ENCODE results near the gene CALCOCO1.

Gene CALCOCO1

GRCh38 chr12:53686436-53686835, 40.8 kb downstream of the CALCOCO1 start:
- Histone ChIP-seq H4K20me1 (ENCODE audit: insufficient read depth, low read length, poor library complexity, severe bottlenecking) (no peaks in the 10 kb centered on the region), H3K27me3 (ENCODE audit: insufficient read depth, low read length, poor library complexity, severe bottlenecking) (no peaks in the 10 kb centered on the region), H3K4me1 (ENCODE audit: insufficient read depth, low read length, poor library complexity, severe bottlenecking) (no peaks in the 10 kb centered on the region), H3K9ac (ENCODE audit: low read depth, low read length, poor library complexity, severe bottlenecking) (no peak overlapping the region), H3F3A (ENCODE audit: low read depth) (no peaks in the 10 kb centered on the region), H3K9me3 (ENCODE audit: insufficient read depth, low read depth, low read length) (no peaks in the 10 kb centered on the region), H3K4me2 (ENCODE audit: low read depth, low read length, poor library complexity, severe bottlenecking) (no peak overlapping the region), H3K79me2 (ENCODE audit: insufficient read depth, low read length) (no peaks in the 10 kb centered on the region), H2AFZ (ENCODE audit: low read length) (no peak overlapping the region), H3K9me2 (replicated peaks; ENCODE audit: low read depth, low read length) (no peaks in the 10 kb centered on the region), H3K4me3 (ENCODE audit: low read length, poor library complexity, severe bottlenecking) (no peak overlapping the region), H3K36me3 (ENCODE audit: insufficient read depth, low read length) (no peaks in the 10 kb centered on the region)
- no peak for TF ChIP-seq EZH2phosphoT487 (IDR thresholded peaks at IDR 0.05; ENCODE audit: borderline replicate concordance)
- TF ChIP-seq, protein P1, sequence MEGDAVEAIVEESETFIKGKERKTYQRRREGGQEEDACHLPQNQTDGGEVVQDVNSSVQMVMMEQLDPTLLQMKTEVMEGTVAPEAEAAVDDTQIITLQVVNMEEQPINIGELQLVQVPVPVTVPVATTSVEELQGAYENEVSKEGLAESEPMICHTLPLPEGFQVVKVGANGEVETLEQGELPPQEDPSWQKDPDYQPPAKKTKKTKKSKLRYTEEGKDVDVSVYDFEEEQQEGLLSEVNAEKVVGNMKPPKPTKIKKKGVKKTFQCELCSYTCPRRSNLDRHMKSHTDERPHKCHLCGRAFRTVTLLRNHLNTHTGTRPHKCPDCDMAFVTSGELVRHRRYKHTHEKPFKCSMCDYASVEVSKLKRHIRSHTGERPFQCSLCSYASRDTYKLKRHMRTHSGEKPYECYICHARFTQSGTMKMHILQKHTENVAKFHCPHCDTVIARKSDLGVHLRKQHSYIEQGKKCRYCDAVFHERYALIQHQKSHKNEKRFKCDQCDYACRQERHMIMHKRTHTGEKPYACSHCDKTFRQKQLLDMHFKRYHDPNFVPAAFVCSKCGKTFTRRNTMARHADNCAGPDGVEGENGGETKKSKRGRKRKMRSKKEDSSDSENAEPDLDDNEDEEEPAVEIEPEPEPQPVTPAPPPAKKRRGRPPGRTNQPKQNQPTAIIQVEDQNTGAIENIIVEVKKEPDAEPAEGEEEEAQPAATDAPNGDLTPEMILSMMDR (conservative IDR thresholded peaks at IDR 0.05; ENCODE audit: low read length), result no peak

- Histone ChIP-seq H3K9ac (ENCODE audit: low read depth, low read length, poor library complexity, severe bottlenecking) (no peak overlapping the region), H3K9me3 (ENCODE audit: insufficient read depth, low read depth, low read length) (no peaks in the 10 kb centered on the region), H3K4me2 (ENCODE audit: low read depth, low read length, poor library complexity, severe bottlenecking) (no peak overlapping the region), H3K4me3 (ENCODE audit: low read length, poor library complexity, severe bottlenecking) (no peak overlapping the region), H3F3A (ENCODE audit: low read depth) (no peaks in the 10 kb centered on the region), H2AFZ (ENCODE audit: low read length) (no peak overlapping the region), H3K27me3 (ENCODE audit: insufficient read depth, low read length, poor library complexity, severe bottlenecking) (no peaks in the 10 kb centered on the region), H4K20me1 (ENCODE audit: insufficient read depth, low read length, poor library complexity, severe bottlenecking) (no peaks in the 10 kb centered on the region), H3K79me2 (ENCODE audit: insufficient read depth, low read length) (no peaks in the 10 kb centered on the region), H3K9me2 (replicated peaks; ENCODE audit: low read depth, low read length) (no peaks in the 10 kb centered on the region), H3K4me1 (ENCODE audit: insufficient read depth, low read length, poor library complexity, severe bottlenecking) (no peaks in the 10 kb centered on the region), H3K36me3 (ENCODE audit: insufficient read depth, low read length) (no peaks in the 10 kb centered on the region)
- no peak for TF ChIP-seq EZH2phosphoT487 (IDR thresholded peaks at IDR 0.05; ENCODE audit: borderline replicate concordance)
- TF ChIP-seq, protein P1 (conservative IDR thresholded peaks at IDR 0.05; ENCODE audit: low read length), result no peak
Observed at GRCh38 chr12:53684654-53685220, 42.5 kb downstream of the CALCOCO1 start.

DNA sequence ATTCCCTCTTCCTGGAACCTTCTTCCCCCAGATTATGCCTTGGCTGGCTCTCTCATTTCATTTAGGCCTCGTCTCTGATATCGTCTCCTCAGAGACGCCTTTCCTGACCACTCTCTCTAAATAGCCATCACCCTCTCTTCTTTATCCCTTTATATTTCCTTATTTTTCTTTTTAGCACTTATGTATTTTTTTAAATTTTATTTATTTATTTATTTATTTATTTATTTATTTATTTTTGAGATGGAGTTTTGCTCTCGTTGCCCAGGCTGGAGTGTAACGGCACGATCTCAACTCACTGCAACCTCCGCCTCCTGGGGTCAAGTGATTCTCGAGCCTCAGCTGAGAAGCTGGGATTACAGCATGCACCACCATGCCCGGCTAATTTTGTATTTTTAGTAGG, 43.3 kb downstream of the CALCOCO1 start:
- H3K9me2 ChIP-seq (replicated peaks; ENCODE audit: low read depth, low read length), result no peaks in the 10 kb centered on the region
- no peak overlapping the region for H2AFZ ChIP-seq (ENCODE audit: low read length)
- no peaks in the 10 kb centered on the region for H3F3A ChIP-seq (ENCODE audit: low read depth)
- H3K36me3 ChIP-seq (ENCODE audit: insufficient read depth, low read length), result no peaks in the 10 kb centered on the region
- H3K79me2 ChIP-seq (ENCODE audit: insufficient read depth, low read length), result no peaks in the 10 kb centered on the region
- no peaks in the 10 kb centered on the region for H3K27me3 ChIP-seq (ENCODE audit: insufficient read depth, low read length, poor library complexity, severe bottlenecking)
- no peak overlapping the region for H3K9ac ChIP-seq (ENCODE audit: low read depth, low read length, poor library complexity, severe bottlenecking)
- H3K4me3 ChIP-seq (ENCODE audit: low read length, poor library complexity, severe bottlenecking), result no peak overlapping the region
- H4K20me1 ChIP-seq (ENCODE audit: insufficient read depth, low read length, poor library complexity, severe bottlenecking), result no peaks in the 10 kb centered on the region
- no peak overlapping the region for H3K4me2 ChIP-seq (ENCODE audit: low read depth, low read length, poor library complexity, severe bottlenecking)
- no peaks in the 10 kb centered on the region for H3K4me1 ChIP-seq (ENCODE audit: insufficient read depth, low read length, poor library complexity, severe bottlenecking)
- no peaks in the 10 kb centered on the region for H3K9me3 ChIP-seq (ENCODE audit: insufficient read depth, low read depth, low read length)
- TF ChIP-seq EZH2phosphoT487 (IDR thresholded peaks at IDR 0.05; ENCODE audit: borderline replicate concordance), result no peak
- TF ChIP-seq, protein P1 (conservative IDR thresholded peaks at IDR 0.05; ENCODE audit: low read length), result no peak
